Measurements from ENCODE around the gene OXSM. TPM values are rescaled to one million over a fixed set of nuclear protein-coding genes. Genes with fewer than 3 reads are reported as not detected.

OXSM gene
- total and polyA plus RNA-seq, 4 donors = 8.4 to 15.9 (median 13.0) TPM

DNA sequence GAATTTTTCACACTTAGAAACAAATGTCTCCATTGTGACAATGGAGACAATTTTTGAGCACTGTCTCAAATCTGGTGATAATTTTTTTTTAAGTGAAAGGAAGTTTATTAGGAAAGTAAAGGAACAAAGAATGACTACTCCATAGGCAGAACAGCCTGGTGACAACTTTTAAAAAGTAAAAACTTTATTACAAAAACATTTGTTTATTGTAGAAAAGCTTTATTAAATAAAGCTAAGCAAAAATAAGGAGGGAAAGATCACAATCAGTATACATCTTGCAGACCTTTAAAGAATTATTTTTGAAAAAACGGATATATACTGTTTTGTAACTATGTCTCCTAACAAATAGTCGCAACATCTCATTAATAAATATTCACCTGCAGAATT lies 688 bp upstream of the OXSM start:
- no peaks in the 10 kb centered on the region for H3K9me3 ChIP-seq (ENCODE audit: control insufficient read depth, insufficient read depth, low read length)
- H3K27ac ChIP-seq (ENCODE audit: low read depth, low read length) = no peak overlapping the region
- no peak for DNase-seq (ENCODE audit: low read depth in 4 of 6, low spot score in 6 of 6)
- no peaks in the 10 kb centered on the region for H3K36me3 ChIP-seq (ENCODE audit: control insufficient read depth, insufficient read depth, low read length)
- H3K4me1 ChIP-seq (ENCODE audit: control insufficient read depth, insufficient read depth, low read length) = no peaks in the 10 kb centered on the region
- peak overlapping the region; percentile 93 for H3K4me3 ChIP-seq (ENCODE audit: low read depth, low read length)
- no peaks in the 10 kb centered on the region for H3K27me3 ChIP-seq (ENCODE audit: control insufficient read depth, insufficient read depth, low read length)
- WGBS (ENCODE audit: insufficient coverage) = 50% methylated on average over 1 of the region's 2 CpGs

DNA sequence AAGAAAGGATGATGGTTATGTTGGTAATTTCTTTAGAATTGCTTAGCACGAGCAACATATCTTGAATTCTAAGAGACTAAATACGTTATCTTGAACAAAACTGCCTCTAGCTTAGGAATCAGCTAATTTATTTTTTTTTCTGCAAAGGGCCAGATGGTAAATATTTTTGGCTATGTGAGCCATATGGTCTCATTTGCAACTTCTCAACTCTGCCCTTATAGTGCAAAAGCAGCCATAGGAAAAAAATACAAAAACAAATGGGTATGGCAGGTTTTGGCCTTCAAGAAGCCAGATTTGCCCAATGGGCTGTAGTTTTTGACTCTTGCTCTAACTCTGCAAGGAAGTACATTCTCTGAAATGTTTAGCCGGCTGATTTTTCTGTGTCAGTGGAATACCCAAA lies 11.9 kb downstream of the OXSM start:
- H3K9me3 ChIP-seq (ENCODE audit: control insufficient read depth, insufficient read depth, low read length) = no peaks in the 10 kb centered on the region
- DNase-seq (ENCODE audit: low read depth in 4 of 6, low spot score in 6 of 6) = peak in 2 of 6 donors; percentile 21 to 60
- no peaks in the 10 kb centered on the region for H3K27me3 ChIP-seq (ENCODE audit: control insufficient read depth, insufficient read depth, low read length)
- H3K4me1 ChIP-seq (ENCODE audit: control insufficient read depth, insufficient read depth, low read length) = no peaks in the 10 kb centered on the region
- no peak overlapping the region for H3K4me3 ChIP-seq (ENCODE audit: low read depth, low read length)
- H3K27ac ChIP-seq (ENCODE audit: low read depth, low read length) = no peak overlapping the region
- WGBS (ENCODE audit: insufficient coverage) = no CpG with 5 or more reads among the region's 3 CpGs
- H3K36me3 ChIP-seq (ENCODE audit: control insufficient read depth, insufficient read depth, low read length) = no peaks in the 10 kb centered on the region

DNA sequence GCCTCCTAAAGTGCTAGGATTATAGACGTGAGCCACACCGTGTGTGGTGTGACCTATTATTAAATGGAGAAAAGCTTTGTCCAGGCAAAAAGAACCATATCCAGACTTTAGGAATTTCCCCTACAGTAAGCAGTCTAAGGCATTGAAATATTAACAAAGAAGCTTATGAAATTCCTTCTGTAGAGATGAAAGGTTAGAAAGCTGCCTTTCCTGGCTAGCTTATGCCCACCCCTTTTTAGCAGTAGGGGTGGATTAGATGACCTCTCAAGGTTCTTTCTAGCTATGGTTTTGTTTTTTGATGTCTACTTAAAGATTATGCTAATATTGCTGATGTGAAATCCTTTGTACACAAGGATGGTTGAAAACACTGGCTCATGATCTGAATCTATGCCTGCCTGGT lies 13.9 kb downstream of the OXSM start:
- H3K27me3 ChIP-seq (ENCODE audit: control insufficient read depth, insufficient read depth, low read length) = no peaks in the 10 kb centered on the region
- no peaks in the 10 kb centered on the region for H3K36me3 ChIP-seq (ENCODE audit: control insufficient read depth, insufficient read depth, low read length)
- no peak overlapping the region for H3K4me3 ChIP-seq (ENCODE audit: low read depth, low read length)
- no peak for DNase-seq (ENCODE audit: low read depth in 4 of 6, low spot score in 6 of 6)
- H3K27ac ChIP-seq (ENCODE audit: low read depth, low read length) = no peak overlapping the region
- no peaks in the 10 kb centered on the region for H3K4me1 ChIP-seq (ENCODE audit: control insufficient read depth, insufficient read depth, low read length)
- H3K9me3 ChIP-seq (ENCODE audit: control insufficient read depth, insufficient read depth, low read length) = no peaks in the 10 kb centered on the region
- no CpG with 5 or more reads among the region's 2 CpGs for WGBS (ENCODE audit: insufficient coverage)

- H3K4me3 ChIP-seq (ENCODE audit: low read depth, low read length) = no peak overlapping the region
- DNase-seq (ENCODE audit: low read depth in 4 of 6, low spot score in 6 of 6) = no peak
- no peaks in the 10 kb centered on the region for H3K9me3 ChIP-seq (ENCODE audit: control insufficient read depth, insufficient read depth, low read length)
- no peak overlapping the region for H3K27ac ChIP-seq (ENCODE audit: low read depth, low read length)
- H3K27me3 ChIP-seq (ENCODE audit: control insufficient read depth, insufficient read depth, low read length) = no peaks in the 10 kb centered on the region
- H3K36me3 ChIP-seq (ENCODE audit: control insufficient read depth, insufficient read depth, low read length) = no peaks in the 10 kb centered on the region
- no peaks in the 10 kb centered on the region for H3K4me1 ChIP-seq (ENCODE audit: control insufficient read depth, insufficient read depth, low read length)
- 100% methylated on average over 1 of the region's 1 CpG for WGBS (ENCODE audit: insufficient coverage)
Observed at GRCh38 chr3:25804676-25805075, 14.8 kb downstream of the OXSM start.

DNA sequence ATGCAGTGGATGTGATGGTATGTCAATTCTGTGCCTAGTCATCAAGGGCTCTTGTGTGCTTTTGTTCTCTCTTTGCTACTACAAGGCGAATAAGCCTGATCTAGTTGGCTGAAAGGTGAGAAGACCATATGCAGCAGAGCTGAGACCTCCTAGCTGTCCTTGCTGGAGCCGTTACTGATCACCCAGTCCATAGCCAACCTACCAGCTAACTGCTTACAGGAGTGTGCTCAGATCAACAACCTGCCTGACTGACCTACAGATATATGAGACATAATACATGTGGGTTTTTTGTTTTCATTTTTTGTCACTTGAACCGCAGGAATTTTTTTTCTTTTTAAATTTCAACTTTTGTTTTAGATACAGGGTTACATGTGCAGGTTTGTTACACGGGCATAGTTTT lies 22.8 kb downstream of the OXSM start:
- H3K36me3 ChIP-seq (ENCODE audit: control insufficient read depth, insufficient read depth, low read length) = no peaks in the 10 kb centered on the region
- no CpG with 5 or more reads among the region's 4 CpGs for WGBS (ENCODE audit: insufficient coverage)

DNA sequence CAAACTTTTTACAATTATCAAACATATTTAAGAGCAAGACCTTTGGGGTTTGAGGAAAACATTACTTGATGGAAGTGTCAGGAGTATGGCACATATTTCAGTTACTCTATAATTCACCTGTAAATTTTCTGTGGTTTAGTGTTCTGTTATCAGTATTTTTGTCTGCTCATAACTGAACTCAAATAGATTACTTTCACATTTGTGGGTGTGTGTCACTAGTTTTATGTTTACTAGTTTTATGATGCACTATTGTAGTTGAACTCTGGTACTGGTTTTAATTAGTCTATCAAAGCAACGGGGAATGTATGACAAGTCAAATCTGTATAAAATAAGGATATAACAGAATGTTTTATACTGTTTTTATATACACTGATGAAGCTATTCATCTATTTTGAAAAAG lies 27.2 kb downstream of the OXSM start:
- no CpG with 5 or more reads among the region's 1 CpG for WGBS (ENCODE audit: insufficient coverage)

More for the DNA sequence above, 22.8 kb downstream of the OXSM start:
- Histone ChIP-seq H3K9me3 (ENCODE audit: control insufficient read depth, insufficient read depth, low read length) (no peaks in the 10 kb centered on the region), H3K27ac (ENCODE audit: low read depth, low read length) (no peak overlapping the region), H3K4me1 (ENCODE audit: control insufficient read depth, insufficient read depth, low read length) (no peaks in the 10 kb centered on the region), H3K4me3 (ENCODE audit: low read depth, low read length) (no peak overlapping the region), H3K27me3 (ENCODE audit: control insufficient read depth, insufficient read depth, low read length) (no peaks in the 10 kb centered on the region)
- no peak for DNase-seq (ENCODE audit: low read depth in 4 of 6, low spot score in 6 of 6)

DNA sequence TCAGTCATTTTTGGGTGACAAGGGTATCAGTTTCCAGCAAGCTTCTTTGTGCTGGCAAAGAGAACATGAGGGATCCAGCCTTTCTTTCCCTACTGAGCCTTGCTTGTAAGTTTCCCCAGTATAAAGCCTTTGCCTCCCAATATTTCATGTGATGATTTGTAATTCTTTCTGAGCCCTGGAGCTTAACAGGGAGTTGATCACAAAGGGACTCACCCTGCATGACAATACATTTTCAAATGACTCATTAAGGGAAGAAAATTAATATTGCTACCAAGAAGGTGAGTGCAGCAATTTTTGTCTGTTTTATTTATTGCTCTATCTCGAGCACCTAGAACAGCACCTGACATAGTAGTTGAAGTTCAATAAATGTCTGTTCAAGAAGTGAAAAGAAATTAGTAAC lies 27.7 kb downstream of the OXSM start:
- Histone ChIP-seq H3K4me3 (ENCODE audit: low read depth, low read length) (no peak overlapping the region), H3K27ac (ENCODE audit: low read depth, low read length) (no peak overlapping the region), H3K27me3 (ENCODE audit: control insufficient read depth, insufficient read depth, low read length) (no peaks in the 10 kb centered on the region), H3K4me1 (ENCODE audit: control insufficient read depth, insufficient read depth, low read length) (no peaks in the 10 kb centered on the region), H3K36me3 (ENCODE audit: control insufficient read depth, insufficient read depth, low read length) (no peaks in the 10 kb centered on the region), H3K9me3 (ENCODE audit: control insufficient read depth, insufficient read depth, low read length) (no peaks in the 10 kb centered on the region)
- WGBS (ENCODE audit: insufficient coverage) = no CpG with 5 or more reads among the region's 1 CpG
- DNase-seq (ENCODE audit: low read depth in 4 of 6, low spot score in 6 of 6) = no peak

More for the DNA sequence above, 27.2 kb downstream of the OXSM start:
- Histone ChIP-seq H3K27ac (ENCODE audit: low read depth, low read length) (no peak overlapping the region), H3K4me1 (ENCODE audit: control insufficient read depth, insufficient read depth, low read length) (no peaks in the 10 kb centered on the region), H3K9me3 (ENCODE audit: control insufficient read depth, insufficient read depth, low read length) (no peaks in the 10 kb centered on the region), H3K4me3 (ENCODE audit: low read depth, low read length) (no peak overlapping the region), H3K36me3 (ENCODE audit: control insufficient read depth, insufficient read depth, low read length) (no peaks in the 10 kb centered on the region), H3K27me3 (ENCODE audit: control insufficient read depth, insufficient read depth, low read length) (no peaks in the 10 kb centered on the region)
- DNase-seq (ENCODE audit: low read depth in 4 of 6, low spot score in 6 of 6) = no peak

- Histone ChIP-seq H3K9me3 (ENCODE audit: control insufficient read depth, insufficient read depth, low read length) (no peaks in the 10 kb centered on the region), H3K4me1 (ENCODE audit: control insufficient read depth, insufficient read depth, low read length) (no peaks in the 10 kb centered on the region), H3K4me3 (ENCODE audit: low read depth, low read length) (no peak overlapping the region), H3K27me3 (ENCODE audit: control insufficient read depth, insufficient read depth, low read length) (no peaks in the 10 kb centered on the region), H3K36me3 (ENCODE audit: control insufficient read depth, insufficient read depth, low read length) (no peaks in the 10 kb centered on the region), H3K27ac (ENCODE audit: low read depth, low read length) (no peak overlapping the region)
- DNase-seq (ENCODE audit: low read depth in 4 of 6, low spot score in 6 of 6) = no peak
- WGBS (ENCODE audit: insufficient coverage) = 87% methylated on average over 2 of the region's 4 CpGs
Observed at GRCh38 chr3:25818335-25818734, 28.4 kb downstream of the OXSM start.

GRCh38 chr3:25820366-25820765 lies 30.5 kb downstream of the OXSM start:
- Histone ChIP-seq H3K9me3 (ENCODE audit: control insufficient read depth, insufficient read depth, low read length) (peaks cover 2% of the 10 kb centered on the region), H3K4me3 (ENCODE audit: low read depth, low read length) (no peak overlapping the region), H3K27ac (ENCODE audit: low read depth, low read length) (peak overlapping the region; percentile 79), H3K36me3 (ENCODE audit: control insufficient read depth, insufficient read depth, low read length) (no peaks in the 10 kb centered on the region), H3K27me3 (ENCODE audit: control insufficient read depth, insufficient read depth, low read length) (no peaks in the 10 kb centered on the region), H3K4me1 (ENCODE audit: control insufficient read depth, insufficient read depth, low read length) (no peaks in the 10 kb centered on the region)
- DNase-seq (ENCODE audit: low read depth in 4 of 6, low spot score in 6 of 6) = peak in 1 of 6 donors; percentile 60

- no CpG with 5 or more reads among the region's 4 CpGs for WGBS (ENCODE audit: insufficient coverage)
- no peak overlapping the region for H3K4me3 ChIP-seq (ENCODE audit: low read depth, low read length)
- H3K27me3 ChIP-seq (ENCODE audit: control insufficient read depth, insufficient read depth, low read length) = no peaks in the 10 kb centered on the region
Observed at GRCh38 chr3:25820816-25821486, 31.1 kb downstream of the OXSM start.

More at GRCh38 chr3:25820816-25821486, 31.1 kb downstream of the OXSM start:
- no peak for DNase-seq (ENCODE audit: low read depth in 4 of 6, low spot score in 6 of 6)
- Histone ChIP-seq H3K27ac (ENCODE audit: low read depth, low read length) (peak overlapping the region; percentile 79), H3K9me3 (ENCODE audit: control insufficient read depth, insufficient read depth, low read length) (peaks cover 2% of the 10 kb centered on the region), H3K4me1 (ENCODE audit: control insufficient read depth, insufficient read depth, low read length) (no peaks in the 10 kb centered on the region), H3K36me3 (ENCODE audit: control insufficient read depth, insufficient read depth, low read length) (no peaks in the 10 kb centered on the region)
